Left lung (tissue), 10 donors: Measurements from ENCODE around the gene SLC2A4RG. TPM values are rescaled to one million over a fixed set of nuclear protein-coding genes. Genes with fewer than 3 reads are reported as not detected.

ENCODE experiments used
- ATAC-seq: fragments of 200-7000 bp; cut with Tn5 transposase; one replicate; pipeline ENCODE4 v1.9.1; 2020; ENCODE audit warnings: moderate library complexity
- DNase-seq, 4 donors: peaks; one replicate each; pipeline ENCODE4 v3.0.0-alpha.2; 2013 to 2020
- H3K27ac ChIP-seq, 2 donors: fragments of 200-600 bp; sonication (generic) in 1 of 2; one replicate each; pipeline versions ENCODE4 v1.5.0 to v1.8.0; 2020 to 2021
- H3K27me3 ChIP-seq, 2 donors: fragments of 200-600 bp; sonication (generic) in 1 of 2; one replicate each; pipeline versions ENCODE4 v1.5.0 to v1.8.0; 2020 to 2021
- H3K36me3 ChIP-seq, 2 donors: fragments of 200-600 bp; sonication (generic) in 1 of 2; one replicate each; pipeline versions ENCODE4 v1.5.0 to v1.8.0; 2020 to 2021
- H3K4me1 ChIP-seq, 2 donors: fragments of 200-600 bp; one replicate each; pipeline ENCODE4 v1.8.0; 2021
- H3K4me3 ChIP-seq, 2 donors: fragments of 200-600 bp; sonication (generic) in 1 of 2; one replicate each; pipeline versions ENCODE4 v1.5.0 to v1.8.0; 2020 to 2021; ENCODE audit warnings: mild to moderate bottlenecking in 1 of 2
- H3K9me3 ChIP-seq, 2 donors: fragments of 200-600 bp; sonication (generic) in 1 of 2; one replicate each; pipeline versions ENCODE4 v1.5.0 to v1.8.0; 2020 to 2021
- intact Hi-C, 2 donors: fragments of 100-400 bp; cut with DNase I; formaldehyde crosslinking; loops; one replicate each; pipeline versions ENCODE4 v1.11.2 to v1.14.2; 2022
- polyA plus RNA-seq, 6 donors: library from polyadenylated mRNA; unstranded; fragments of 120-200 nt; gene quantifications; one replicate each; pipeline ENCODE4 v1.2.1, GENCODE V29; 2013; ENCODE audit not compliant: insufficient read length in 6 of 6
- total RNA-seq, 2 donors: library from RNA; stranded (reverse); fragmentation: NEBNext Ultra II Directional; extraction: Animal tissue kit (Norgen Biotek cat#: 25700); gene quantifications; one replicate each; pipeline ENCODE4 v1.2.1, GENCODE V29; 2021
- TF ChIP-seq, protein P1 (sequence below), 2 donors: fragments of 200-600 bp; sonication (generic) in 1 of 2; IDR thresholded peaks; one replicate each; pipeline versions ENCODE4 v1.5.0 to v1.8.0; 2021; ENCODE audit warnings: antibody characterized with exemption in 2 of 2
- donor health status: DM: no; HTN: yes; CAD: no.
- donor health status: DM: no; HTN: no; CAD: no.

SLC2A4RG gene
- total and polyA plus RNA-seq, 8 donors, result 61.1 to 166 (median 97.4) TPM

DNA sequence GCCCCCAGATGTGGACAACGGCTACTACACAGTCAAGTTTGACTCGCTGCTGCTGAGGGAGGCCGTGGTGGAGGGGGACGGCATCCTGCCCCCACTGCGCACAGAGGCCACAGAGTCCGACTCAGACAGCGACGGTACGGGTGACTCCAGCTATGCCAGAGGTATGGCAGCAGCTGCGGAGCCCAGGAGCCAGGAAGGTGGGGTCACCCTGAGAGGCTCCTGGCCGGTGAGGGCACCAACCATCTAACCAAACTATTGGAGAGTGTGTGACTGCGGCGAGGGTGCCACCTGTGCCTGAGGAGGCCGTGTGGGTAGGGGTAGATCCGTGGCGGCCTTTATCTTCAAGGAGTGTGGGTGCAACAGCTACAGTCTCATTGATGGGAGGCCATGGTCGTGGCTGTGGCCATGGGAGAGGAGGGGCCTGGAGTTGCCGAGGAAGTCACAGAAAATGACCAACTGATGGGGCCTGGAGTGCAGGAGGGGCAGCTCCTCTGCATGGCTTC lies 5.9 kb upstream of the SLC2A4RG start:
- no peak overlapping the region for H3K27ac ChIP-seq
- H3K9me3 ChIP-seq, result no peaks in the 10 kb centered on the region
- peaks cover 0 to 20% of the 10 kb centered on the region in 2 donors for H3K27me3 ChIP-seq
- H3K4me1 ChIP-seq, result peaks cover 14 to 30% of the 10 kb centered on the region in 2 donors
- H3K36me3 ChIP-seq, result peaks cover 0 to 49% of the 10 kb centered on the region in 2 donors
- no peak for ATAC-seq
- intact Hi-C loops, result no loop called here
- peak in 1 of 4 donors; percentile 54 for DNase-seq
- TF ChIP-seq, protein P1, sequence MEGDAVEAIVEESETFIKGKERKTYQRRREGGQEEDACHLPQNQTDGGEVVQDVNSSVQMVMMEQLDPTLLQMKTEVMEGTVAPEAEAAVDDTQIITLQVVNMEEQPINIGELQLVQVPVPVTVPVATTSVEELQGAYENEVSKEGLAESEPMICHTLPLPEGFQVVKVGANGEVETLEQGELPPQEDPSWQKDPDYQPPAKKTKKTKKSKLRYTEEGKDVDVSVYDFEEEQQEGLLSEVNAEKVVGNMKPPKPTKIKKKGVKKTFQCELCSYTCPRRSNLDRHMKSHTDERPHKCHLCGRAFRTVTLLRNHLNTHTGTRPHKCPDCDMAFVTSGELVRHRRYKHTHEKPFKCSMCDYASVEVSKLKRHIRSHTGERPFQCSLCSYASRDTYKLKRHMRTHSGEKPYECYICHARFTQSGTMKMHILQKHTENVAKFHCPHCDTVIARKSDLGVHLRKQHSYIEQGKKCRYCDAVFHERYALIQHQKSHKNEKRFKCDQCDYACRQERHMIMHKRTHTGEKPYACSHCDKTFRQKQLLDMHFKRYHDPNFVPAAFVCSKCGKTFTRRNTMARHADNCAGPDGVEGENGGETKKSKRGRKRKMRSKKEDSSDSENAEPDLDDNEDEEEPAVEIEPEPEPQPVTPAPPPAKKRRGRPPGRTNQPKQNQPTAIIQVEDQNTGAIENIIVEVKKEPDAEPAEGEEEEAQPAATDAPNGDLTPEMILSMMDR (IDR thresholded peaks at IDR 0.05), result no peak
- no peak overlapping the region for H3K4me3 ChIP-seq

GRCh38 chr20:63734111-63734945 lies 5.2 kb upstream of the SLC2A4RG start:
- intact Hi-C loops, result no loop called here
- Histone ChIP-seq H3K4me3 (no peak overlapping the region), H3K27ac (no peak overlapping the region), H3K36me3 (peaks cover 0 to 49% of the 10 kb centered on the region in 2 donors), H3K27me3 (peaks cover 0 to 26% of the 10 kb centered on the region in 2 donors), H3K4me1 (peaks cover 20 to 30% of the 10 kb centered on the region in 2 donors), H3K9me3 (no peaks in the 10 kb centered on the region)
- DNase-seq (peak in 1 of 4 donors; percentile 69), ATAC-seq (no peak)
- TF ChIP-seq, protein P1 (IDR thresholded peaks at IDR 0.05), result no peak

DNA sequence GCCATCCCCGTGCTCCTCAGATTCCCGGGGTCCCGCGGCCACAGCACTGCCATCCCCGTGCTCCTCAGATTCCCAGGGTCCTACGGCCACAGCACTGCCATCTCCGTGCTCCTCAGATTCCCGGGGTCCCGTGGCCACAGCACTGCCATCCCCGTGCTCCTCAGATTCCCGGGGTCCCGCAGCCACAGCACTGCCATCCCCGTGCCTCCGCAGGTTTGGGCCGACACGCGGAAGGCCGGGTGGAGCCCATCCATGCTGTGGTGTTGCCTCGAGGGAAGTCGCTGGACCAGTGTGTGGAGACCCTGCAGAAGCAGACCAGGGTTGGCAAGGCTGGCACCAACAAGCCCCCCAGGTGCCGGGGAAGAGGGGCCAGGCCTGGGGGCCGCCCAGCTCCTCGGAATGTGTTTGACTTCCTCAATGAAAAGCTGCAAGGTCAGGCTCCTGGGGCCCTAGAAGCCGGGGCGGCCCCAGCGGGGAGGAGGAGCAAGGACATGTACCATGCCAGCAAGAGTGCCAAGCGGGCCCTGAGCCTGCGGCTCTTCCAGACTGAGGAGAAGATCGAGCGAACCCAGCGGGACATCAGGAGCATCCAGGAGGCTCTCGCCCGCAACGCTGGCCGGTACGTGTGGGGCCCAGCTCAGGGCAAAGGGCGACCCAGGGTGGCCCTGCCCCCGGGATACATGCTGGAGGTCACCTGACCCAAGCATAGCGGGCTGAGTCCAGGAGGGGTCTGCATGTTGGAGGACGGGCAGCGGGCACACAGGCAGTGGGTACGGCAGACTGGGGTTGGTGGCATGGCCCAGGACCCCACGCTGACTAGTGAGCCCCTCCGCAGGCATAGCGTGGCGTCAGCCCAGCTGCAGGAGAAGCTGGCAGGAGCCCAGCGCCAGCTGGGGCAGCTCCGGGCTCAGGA lies 4.4 kb upstream of the SLC2A4RG start:
- intact Hi-C loops, result no loop called here
- no peak overlapping the region for H3K27ac ChIP-seq
- H3K9me3 ChIP-seq, result no peaks in the 10 kb centered on the region
- peaks cover 20 to 30% of the 10 kb centered on the region in 2 donors for H3K4me1 ChIP-seq
- DNase-seq, result peak in 2 of 4 donors; percentile 32 to 73
- H3K4me3 ChIP-seq, result no peak overlapping the region
- peaks cover 0 to 26% of the 10 kb centered on the region in 2 donors for H3K27me3 ChIP-seq
- TF ChIP-seq, protein P1 (IDR thresholded peaks at IDR 0.05), result no peak
- H3K36me3 ChIP-seq, result peaks cover 0 to 47% of the 10 kb centered on the region in 2 donors
- ATAC-seq, result no peak

GRCh38 chr20:63735859-63736718 lies 3.5 kb upstream of the SLC2A4RG start, which contains the start of gene LIME1:
TSS of gene LIME1 (plus strand) at chr20:63736664. CDS start at chr20:63737550, 886 bp downstream.
- TF ChIP-seq, protein P1 (IDR thresholded peaks at IDR 0.05), result no peak
- Histone ChIP-seq H3K9me3 (no peaks in the 10 kb centered on the region), H3K27me3 (peaks cover 0 to 26% of the 10 kb centered on the region in 2 donors), H3K4me1 (peaks cover 23 to 36% of the 10 kb centered on the region in 2 donors), H3K4me3 (peak within 1 kb of the TSS in 1 of 2 donors; percentile 43), H3K27ac (peak within 1 kb of the TSS in 1 of 2 donors; percentile 41), H3K36me3 (peaks cover 0 to 43% of the 10 kb centered on the region in 2 donors)
- DNase-seq, result peak in 1 of 4 donors; percentile 81
- no peak for ATAC-seq
- intact Hi-C loops, result no loop called here
